Glutamatergic neuron (in vitro differentiated cells): ENCODE measurements around the gene ALPK1. TPM values are rescaled to one million over a fixed set of nuclear protein-coding genes. Genes with fewer than 3 reads are reported as not detected.

Experiments used
- DNase-seq: peaks from one replicate; pipeline ENCODE4 v3.0.0; 2022
- H3K27ac Mint-ChIP-seq: one replicate; pipeline ENCODE4 v1.8.0; 2020; ENCODE audit warnings: mild to moderate bottlenecking, mixed read lengths, inconsistent platforms; ENCODE audit not compliant: unreplicated experiment
- H3K27me3 Mint-ChIP-seq: one replicate; pipeline ENCODE4 v1.8.0; 2020; ENCODE audit warnings: mild to moderate bottlenecking, moderate library complexity, mixed read lengths, inconsistent platforms; ENCODE audit not compliant: unreplicated experiment
- H3K36me3 Mint-ChIP-seq: one replicate; pipeline ENCODE4 v1.8.0; 2020; ENCODE audit warnings: mild to moderate bottlenecking, mixed read lengths, inconsistent platforms; ENCODE audit not compliant: unreplicated experiment
- H3K4me1 Mint-ChIP-seq: one replicate; pipeline ENCODE4 v1.8.0; 2020; ENCODE audit warnings: mild to moderate bottlenecking, low read depth, mixed read lengths, inconsistent platforms; ENCODE audit not compliant: unreplicated experiment
- H3K4me3 Mint-ChIP-seq: one replicate; pipeline ENCODE4 v1.8.0; 2020; ENCODE audit warnings: mild to moderate bottlenecking, mixed read lengths, inconsistent platforms; ENCODE audit not compliant: unreplicated experiment
- H3K9me3 Mint-ChIP-seq: one replicate; pipeline ENCODE4 v1.8.0; 2020; ENCODE audit warnings: mild to moderate bottlenecking, moderate library complexity, mixed read lengths, inconsistent platforms; ENCODE audit not compliant: unreplicated experiment
- CTCF ChIP-seq: fragments of 200-600 bp; sonication (generic); IDR thresholded peaks from one replicate; pipeline ENCODE4 v1.5.0; 2021; ENCODE audit not compliant: partially characterized antibody, unreplicated experiment
- total RNA-seq: library from RNA; stranded (reverse); fragmentation: NEBNext Ultra II Directional; extraction: Animal tissue kit (Norgen Biotek cat#: 25700); gene quantifications from one replicate; pipeline ENCODE4 v1.2.1, GENCODE V29; 2021; ENCODE audit not compliant: unreplicated experiment

Gene ALPK1
- total RNA-seq, 1 donor from 2014 or later: 0.86 TPM

- Mint-ChIP-seq H3K9me3 (peaks cover 5% of the 10 kb centered on the region), H3K27me3 (peaks cover 5% of the 10 kb centered on the region), H3K4me1 (no peaks in the 10 kb centered on the region), H3K4me3 (peak overlapping the region; percentile 81), H3K27ac (no peak overlapping the region), H3K36me3 (no peaks in the 10 kb centered on the region)
- TF ChIP-seq CTCF: no peak
- DNase-seq: no peak
These were observed 12.3 kb upstream of the ALPK1 start for GRCh38 chr4:112284662-112285411.

GRCh38 chr4:112287258-112287989, 9.7 kb upstream of the ALPK1 start:
- Mint-ChIP-seq H3K4me3 (no peak overlapping the region), H3K36me3 (no peaks in the 10 kb centered on the region), H3K9me3 (peaks cover 2% of the 10 kb centered on the region), H3K27ac (no peak overlapping the region), H3K27me3 (peaks cover 5% of the 10 kb centered on the region), H3K4me1 (no peaks in the 10 kb centered on the region)
- no peak for TF ChIP-seq CTCF
- DNase-seq: no peak

GRCh38 chr4:112288455-112288854, 8.7 kb upstream of the ALPK1 start:
- Mint-ChIP-seq H3K27me3 (peaks cover 5% of the 10 kb centered on the region), H3K27ac (no peak overlapping the region), H3K9me3 (peaks cover 2% of the 10 kb centered on the region), H3K4me1 (no peaks in the 10 kb centered on the region), H3K36me3 (no peaks in the 10 kb centered on the region), H3K4me3 (no peak overlapping the region)
- no peak for TF ChIP-seq CTCF
- no peak for DNase-seq

- DNase-seq: no peak
- Mint-ChIP-seq H3K36me3 (no peaks in the 10 kb centered on the region), H3K4me1 (no peaks in the 10 kb centered on the region), H3K27me3 (peaks cover 1% of the 10 kb centered on the region), H3K4me3 (no peak overlapping the region), H3K9me3 (peaks cover 2% of the 10 kb centered on the region), H3K27ac (no peak overlapping the region)
- TF ChIP-seq CTCF: no peak
These were observed 7.5 kb upstream of the ALPK1 start for GRCh38 chr4:112289407-112290253.
